HG02973 (cell line): ENCODE data around the gene ERICH4.

Experiments used
- ATAC-seq: cut with Tn5 transposase; IDR thresholded peaks from one replicate; pipeline ENCODE4 v1.9.1; 2021; ENCODE audit warnings: moderate library complexity; ENCODE audit not compliant: unreplicated experiment

ERICH4 gene

GRCh38 chr19:41413947-41414346 lies 29.0 kb upstream of the ERICH4 start:
- no peak for ATAC-seq

DNA sequence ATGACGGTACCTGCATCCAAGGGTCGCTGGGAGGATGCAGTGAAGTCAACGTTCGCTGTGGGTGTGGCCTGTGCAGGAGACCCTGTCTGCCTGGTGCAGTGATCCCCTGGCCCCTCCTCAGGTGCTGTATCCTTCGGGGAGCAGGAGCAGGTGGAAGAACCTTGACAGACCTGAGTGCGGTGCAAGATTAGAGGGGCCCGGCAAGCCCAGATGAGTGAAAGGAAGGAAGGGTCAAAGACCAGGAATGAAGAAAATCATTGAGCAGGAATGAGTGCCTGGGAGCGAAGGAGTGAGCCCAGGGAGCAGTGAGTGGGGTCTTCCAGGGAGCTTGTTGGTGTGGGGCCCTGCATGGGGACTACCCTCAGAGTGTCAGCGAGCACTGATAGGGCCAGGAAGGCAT lies 28.5 kb upstream of the ERICH4 start:
- ATAC-seq, result no peak

DNA sequence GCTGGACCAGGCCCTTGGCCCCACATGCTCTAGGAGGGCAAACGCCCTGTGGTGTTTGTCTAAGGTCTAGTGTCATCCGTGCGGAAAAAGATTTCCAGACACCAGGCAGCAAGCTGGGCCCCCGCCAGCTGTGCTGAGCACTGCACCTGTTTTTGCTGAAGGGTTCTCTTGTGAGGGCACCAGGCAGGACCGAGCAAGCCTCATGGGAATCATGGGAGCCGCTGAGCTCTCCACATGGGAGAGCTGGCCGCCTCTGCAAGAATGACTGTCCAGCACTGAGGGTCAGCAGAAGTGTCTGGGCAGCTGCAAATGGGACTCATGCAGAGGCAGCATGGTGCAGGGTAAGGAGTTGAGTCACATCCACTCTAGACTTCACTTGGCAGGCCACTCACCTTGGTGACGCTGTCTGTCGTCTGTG lies 27.8 kb upstream of the ERICH4 start:
- ATAC-seq, result no peak

DNA sequence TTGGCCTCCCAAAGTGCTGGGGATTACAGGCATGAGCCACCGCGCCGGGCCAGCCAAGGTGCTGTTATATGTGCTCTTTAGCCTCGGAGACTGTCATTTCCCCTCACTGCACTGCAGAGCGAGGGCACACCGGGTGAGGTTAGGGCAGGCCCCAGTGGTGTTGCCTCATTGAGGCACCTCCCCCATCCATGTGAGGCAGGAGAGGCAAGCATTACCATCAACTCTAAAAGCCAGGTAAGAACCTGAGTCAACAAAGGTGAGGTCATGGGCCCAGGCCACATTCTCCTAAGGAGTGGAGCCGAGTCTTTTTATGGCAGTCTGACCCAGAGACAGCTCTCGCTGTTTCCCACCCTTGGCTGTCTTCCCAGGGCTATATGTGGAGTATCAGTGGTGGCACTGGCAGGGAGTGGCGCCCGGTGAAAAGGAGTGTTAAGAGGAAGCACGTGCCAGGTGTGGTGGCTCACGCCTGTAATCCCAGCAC lies 26.7 kb upstream of the ERICH4 start:
- no peak for ATAC-seq

DNA sequence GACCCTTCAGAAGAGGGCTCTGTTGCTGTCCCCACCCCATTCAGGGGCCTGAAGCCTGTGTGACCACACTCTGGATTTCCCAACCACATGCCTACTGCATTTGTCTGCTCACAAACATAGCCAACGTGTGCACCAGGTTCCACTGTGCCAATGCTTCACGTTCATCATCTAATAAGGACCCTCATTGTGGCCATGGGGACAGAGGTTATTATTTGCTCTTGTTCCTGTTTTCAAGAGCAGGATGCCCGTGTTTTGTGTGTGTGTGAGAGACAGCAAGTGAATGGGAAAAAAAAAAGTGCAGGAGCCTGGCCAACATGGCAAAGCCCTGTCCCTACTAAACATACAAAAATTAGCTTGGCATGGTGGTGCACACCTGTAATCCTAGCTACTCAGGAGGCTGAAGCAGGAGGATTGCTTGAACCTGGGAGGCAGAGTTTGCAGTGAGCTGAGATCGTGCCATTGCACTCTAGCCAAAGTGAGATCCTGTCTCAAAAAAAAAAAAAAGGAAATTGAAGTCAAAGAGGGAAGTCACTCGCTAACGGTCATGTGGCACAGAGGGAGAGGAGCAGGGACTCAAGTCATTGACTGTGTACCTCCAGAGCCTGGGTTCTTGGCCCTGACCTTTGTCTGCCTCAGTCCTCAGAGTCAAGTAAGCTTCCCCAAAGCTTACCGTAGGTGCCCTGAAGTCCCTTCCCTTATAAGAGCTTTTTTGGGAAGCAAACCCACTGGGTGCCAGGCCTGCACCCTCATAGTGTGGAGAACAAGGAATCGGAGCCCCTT lies 22.7 kb upstream of the ERICH4 start:
- ATAC-seq, result no peak

DNA sequence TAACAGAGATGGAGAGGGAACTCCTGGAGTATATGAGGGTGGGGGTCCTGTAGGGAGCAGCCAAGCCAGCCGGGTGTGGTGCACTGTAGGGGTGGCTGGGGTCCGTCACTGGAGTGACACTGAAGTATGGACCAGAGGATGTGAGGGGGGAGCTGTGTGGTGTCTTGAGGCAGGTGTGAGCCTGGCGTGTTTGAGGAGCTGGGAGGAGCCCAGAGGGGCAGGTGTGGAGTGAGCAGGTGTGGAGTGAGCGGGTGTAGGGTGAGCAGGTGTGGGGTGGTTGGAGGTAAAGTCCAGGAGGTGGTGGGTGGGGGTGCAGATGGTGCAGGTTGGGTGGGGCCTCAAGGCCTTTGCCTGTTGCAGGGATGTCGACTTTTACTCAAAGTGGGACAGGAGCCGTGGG lies 21.6 kb upstream of the ERICH4 start:
- ATAC-seq, result no peak

DNA sequence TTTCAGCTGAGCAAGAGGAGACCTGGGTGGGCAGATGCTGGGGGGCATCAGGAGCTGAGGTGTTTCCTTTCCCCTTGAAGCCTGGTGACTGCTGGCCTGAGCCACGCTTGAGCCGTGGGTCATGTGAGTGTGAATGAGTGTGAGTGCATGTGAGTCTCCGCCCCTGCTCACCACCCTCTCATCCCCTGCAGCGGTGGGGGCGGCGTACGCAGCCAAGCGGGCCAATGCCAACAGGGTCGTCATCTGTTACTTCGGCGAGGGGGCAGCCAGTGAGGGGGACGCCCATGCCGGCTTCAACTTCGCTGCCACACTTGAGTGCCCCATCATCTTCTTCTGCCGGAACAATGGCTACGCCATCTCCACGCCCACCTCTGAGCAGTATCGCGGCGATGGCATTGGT lies 21.0 kb upstream of the ERICH4 start:
- no peak for ATAC-seq

DNA sequence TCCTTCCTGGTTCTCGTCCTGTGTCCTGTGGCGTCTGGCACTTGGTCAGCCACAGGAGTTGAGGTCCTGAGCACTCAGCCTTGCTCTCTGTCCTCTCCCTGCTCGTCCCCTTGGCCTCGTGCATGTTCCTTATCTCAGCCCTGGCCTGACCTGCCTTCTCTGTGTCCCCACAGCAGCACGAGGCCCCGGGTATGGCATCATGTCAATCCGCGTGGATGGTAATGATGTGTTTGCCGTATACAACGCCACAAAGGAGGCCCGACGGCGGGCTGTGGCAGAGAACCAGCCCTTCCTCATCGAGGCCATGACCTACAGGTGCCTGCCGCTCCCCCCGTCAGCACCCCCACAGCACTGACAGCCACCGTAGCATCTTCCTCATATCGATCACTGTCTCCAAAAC lies 20.5 kb upstream of the ERICH4 start:
- no peak for ATAC-seq

GRCh38 chr19:41422955-41423354 lies 20.0 kb upstream of the ERICH4 start:
- ATAC-seq, result no peak

DNA sequence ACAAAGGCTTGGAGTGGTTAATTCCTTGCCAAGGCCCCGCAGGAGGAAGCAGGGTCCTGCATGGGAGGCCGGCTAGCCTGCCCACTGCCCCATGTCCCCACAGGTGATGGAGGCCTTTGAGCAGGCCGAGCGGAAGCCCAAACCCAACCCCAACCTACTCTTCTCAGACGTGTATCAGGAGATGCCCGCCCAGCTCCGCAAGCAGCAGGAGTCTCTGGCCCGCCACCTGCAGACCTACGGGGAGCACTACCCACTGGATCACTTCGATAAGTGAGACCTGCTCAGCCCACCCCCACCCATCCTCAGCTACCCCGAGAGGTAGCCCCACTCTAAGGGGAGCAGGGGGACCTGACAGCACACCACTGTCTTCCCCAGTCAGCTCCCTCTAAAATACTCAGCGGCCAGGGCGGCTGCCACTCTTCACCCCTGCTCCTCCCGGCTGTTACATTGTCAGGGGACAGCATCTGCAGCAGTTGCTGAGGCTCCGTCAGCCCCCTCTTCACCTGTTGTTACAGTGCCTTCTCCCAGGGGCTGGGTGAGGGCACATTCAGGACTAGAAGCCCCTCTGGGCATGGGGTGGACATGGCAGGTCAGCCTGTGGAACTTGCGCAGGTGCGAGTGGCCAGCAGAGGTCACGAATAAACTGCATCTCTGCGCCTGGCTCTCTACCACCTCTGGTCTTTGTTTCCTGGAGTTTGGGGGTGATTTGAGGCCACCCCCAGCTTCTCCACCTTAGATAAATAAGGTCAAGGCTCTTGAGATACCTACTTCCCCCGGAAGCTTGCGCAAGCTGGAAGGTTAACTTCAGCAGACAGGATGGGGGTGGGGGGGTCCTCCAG lies 18.4 kb upstream of the ERICH4 start:
- ATAC-seq, result no peak

DNA sequence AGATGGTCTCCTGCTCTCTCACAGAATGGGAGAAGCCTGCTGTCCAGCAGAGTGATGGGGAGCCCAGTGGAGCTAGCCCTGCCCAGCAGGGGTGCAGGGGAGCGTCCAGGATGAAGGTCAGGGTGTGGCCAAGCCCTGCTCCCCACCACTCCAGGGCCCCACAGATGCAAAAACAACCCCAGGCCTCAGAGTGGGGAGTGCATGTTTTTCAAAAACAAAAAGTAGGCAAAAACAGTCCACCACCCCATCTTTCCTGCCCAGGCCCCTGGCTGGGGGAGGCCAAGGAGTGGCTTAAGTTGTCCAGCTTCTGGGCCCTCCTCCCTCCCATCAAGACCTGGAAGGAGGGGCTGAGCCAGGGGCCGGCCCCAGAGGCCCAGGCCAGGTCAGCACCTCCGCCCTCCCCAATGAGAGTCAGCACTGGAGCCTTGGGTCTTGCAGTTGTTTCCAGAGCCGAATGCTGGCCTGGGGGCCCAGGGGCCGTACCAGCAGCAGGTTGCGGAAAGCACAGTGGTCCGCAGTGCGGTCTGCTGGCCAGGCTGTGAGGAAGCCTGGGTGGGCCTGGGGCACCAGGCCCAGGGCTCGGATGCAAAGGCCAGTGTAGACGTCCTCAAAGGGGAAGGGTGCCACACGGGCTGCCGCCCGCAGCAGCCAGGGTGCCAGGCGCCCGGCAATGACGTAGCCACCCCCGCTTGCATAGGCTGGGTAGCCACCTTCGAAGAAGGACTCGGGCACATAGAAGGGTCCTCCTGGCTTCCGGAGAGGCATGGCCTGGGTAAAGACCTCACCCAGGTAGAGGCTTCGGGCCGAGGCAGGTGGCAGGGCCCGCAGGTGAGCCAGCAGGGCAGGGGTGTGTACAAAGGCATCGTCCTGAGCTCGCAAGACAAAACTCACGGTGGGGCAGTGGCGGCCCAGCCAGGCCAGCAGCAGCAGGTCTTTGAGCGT lies 17.5 kb upstream of the ERICH4 start:
- no peak for ATAC-seq

DNA sequence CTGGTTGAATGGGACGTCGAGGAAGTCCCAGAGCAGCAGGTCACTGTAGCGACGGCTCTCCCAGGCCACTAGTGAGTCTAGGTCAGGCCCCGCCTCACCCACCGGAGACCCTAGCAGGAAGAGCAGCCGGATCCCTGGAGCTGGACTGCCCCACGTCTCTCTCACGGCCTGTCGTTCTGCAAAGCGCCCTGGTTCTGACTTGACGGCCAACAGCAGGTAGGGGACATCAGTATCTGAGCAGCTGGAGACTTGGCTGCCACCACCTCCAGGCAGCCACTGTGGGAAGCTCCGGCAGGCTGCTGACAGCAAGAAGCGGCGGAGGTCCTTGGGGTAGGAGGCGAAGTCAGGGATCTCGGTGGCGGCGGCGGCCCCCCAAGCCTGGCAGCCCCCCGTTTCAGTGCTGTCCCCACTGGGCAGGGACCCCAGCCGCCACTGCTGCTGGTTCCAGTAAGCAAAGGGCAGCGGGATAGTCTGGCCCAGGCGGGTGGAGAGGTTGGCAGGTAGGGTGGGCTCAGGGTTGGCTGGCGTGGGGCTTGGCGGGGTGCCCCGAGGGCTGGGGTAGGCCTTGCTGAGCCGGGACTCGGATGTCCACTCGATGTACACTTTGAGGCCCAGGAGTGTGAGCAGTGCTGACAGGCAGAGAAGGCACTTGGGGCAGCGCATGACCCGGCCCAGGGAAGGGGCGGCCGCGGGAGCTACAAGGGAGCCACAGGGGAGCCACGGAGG lies 16.7 kb upstream of the ERICH4 start:
- ATAC-seq, result no peak

GRCh38 chr19:41426952-41427646 lies 15.9 kb upstream of the ERICH4 start, which contains the start of gene B3GNT8:
TSS of gene B3GNT8 (minus strand) at chr19:41427374. CDS start at chr19:41426778, 596 bp downstream.
- no peak for ATAC-seq

DNA sequence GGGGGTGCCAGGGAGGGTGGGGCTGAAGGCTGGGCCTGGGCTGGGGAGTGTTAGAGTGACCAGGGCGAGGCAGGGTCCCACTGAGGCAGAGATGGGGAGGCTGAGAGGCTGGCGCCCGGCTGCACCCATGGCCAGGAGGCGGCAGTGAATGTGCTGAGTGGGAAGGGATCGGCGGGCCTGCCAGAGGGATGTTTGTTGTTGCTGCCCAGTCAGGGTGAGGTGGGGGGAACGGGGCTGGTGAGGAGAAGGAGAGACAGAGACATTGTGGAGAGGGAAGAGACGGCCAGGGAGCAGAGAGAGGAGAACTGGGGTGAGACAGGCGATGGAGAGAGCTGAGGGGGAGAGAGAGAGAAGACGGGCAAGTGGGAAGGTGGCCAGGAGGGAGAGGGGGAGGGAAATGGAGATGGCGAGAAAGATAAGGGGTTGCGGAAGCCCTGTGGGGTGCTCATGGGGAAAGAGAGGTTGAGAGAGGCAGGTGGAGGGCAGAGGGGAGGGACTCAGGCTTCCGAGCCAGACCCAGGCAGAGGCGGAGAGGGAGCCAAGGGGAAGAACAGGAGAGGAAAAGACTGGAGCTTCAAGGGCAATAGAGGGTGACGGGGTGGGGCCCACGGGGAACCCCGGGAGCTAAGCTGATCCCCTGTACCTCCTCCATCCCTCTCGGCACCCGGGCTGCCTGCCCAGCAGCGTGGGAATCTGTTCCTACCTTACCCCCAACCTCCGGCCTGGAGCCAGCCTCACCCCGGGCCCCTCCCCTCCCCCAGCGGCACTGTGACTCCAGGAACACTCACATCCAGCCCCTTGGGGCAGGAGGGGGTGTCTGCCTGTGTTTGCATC lies 15.1 kb upstream of the ERICH4 start:
- ATAC-seq, result no peak

- ATAC-seq, result no peak
These were observed 14.5 kb upstream of the ERICH4 start for GRCh38 chr19:41428481-41428859.

- no peak for ATAC-seq
These were observed 12.0 kb upstream of the ERICH4 start for GRCh38 chr19:41430922-41431321.

- ATAC-seq, result no peak
These were observed 11.2 kb upstream of the ERICH4 start for GRCh38 chr19:41431426-41432386.

DNA sequence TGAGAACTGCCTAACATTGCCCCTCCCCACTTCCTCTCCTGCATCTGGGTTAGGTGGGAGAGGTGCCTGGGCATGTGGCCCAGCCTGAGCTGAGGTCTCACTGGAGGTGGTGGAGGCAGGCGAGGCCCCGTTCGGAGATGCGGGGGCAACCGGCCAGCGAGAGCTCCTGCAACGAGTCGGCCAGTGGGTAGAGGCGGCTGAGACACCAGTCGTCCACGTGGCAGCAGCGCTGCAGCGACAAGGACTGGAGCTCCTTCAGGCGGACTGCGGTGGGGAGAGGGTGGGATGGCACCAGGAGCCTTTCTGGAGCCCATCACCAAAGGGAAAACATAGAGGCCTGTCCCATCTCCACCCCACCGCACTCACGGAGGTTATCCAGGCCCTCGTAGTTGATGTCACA lies 9.8 kb upstream of the ERICH4 start:
- ATAC-seq, result no peak
